Stromal cell of bone marrow (primary cell): Measurements from ENCODE around the gene MRTFA.
A peak's percentile ranks its signal among the peaks of the same experiment; 100 is the strongest.
"Not testable (repeated sequence)": the region's sequence is repeated elsewhere in the genome, so short reads cannot be mapped to it uniquely, and the experiment has no call there.

Source experiments
- DNase-seq: peaks from one replicate; pipeline ENCODE4 v3.0.0-alpha.2; 2012; ENCODE audit warnings: low read depth

Gene MRTFA

GRCh38 chr22:40394607-40395006 lies 241.9 kb downstream of the MRTFA start:
- DNase-seq, result no peak

DNA sequence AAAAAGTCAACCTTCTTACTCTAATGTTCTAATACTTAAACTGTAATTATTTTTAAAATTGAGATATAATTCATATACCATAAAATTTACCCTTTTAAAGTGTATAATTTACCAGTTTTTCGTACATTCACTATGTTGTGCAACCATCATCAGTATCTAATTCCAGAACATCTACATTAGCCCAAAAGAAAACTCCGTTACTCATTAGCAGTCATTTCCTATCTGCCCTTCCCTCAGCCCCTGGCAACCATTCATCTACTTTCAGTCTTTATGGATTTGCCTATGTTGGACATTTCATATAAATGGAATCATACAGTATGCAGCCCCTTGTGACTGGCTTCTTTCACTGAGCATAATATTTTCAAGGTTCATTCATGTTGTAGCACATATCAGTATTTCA lies 243.9 kb downstream of the MRTFA start:
- DNase-seq, result no peak

- no peak for DNase-seq
Measured at GRCh38 chr22:40391417-40391816, 245.1 kb downstream of the MRTFA start.

DNA sequence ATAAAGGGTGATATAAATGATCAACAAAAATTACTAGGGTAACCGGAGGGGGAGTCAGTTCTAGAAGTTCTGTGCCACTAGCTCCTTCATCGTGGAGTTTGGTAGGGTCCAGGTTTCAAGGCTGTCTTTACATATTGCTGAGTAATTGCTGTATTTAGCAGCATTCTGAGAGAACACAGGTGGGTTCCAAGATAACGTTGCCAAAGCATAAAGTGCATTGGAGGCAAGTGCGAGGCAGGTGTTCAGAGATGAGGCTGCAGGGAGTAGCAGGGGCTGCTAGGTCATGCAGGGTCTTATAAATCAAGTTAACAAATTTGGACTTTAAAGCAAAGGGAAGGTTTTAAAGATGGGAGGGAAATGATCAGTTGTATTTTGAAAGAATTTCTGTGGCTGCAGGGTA lies 248.3 kb downstream of the MRTFA start:
- no peak for DNase-seq

- no peak for DNase-seq
Measured at GRCh38 chr22:40387746-40388145, 248.8 kb downstream of the MRTFA start.

DNA sequence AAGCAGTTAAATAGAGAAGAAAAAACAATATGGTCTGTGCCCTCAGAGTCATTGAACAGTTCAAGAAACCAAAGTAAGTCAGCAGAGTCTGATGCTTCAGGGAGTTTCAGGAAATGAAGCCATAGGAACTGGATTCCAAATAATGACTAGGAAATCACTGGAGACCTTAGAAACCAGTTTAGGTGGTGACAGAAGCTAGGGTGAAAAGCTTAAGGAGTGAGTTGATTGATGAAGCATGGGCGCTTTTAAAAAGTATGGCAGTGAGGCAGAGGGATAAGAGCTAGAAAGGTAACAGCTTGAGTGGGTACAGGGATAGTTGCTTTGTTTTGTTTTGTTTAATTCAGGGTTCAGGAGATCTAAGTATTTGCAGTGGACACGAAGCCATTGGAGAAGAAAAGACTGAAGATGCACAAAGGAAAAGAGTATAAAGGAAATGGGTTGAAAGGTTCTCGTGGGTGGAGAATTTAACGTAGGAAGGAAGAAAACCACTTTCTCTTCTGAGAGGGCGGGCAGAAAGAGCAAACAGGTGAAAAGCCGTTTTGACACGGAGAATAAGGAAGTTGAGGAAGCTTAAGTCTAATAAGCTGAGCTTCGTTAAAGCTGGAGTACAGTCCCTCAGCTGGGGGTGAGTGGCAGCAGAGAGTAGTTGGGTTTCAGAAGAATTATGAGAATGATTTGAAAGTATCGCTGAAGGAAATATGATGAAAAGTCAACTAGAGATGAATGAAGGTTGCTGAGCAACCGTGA lies 251.3 kb downstream of the MRTFA start:
- DNase-seq, result peak; percentile 17

DNA sequence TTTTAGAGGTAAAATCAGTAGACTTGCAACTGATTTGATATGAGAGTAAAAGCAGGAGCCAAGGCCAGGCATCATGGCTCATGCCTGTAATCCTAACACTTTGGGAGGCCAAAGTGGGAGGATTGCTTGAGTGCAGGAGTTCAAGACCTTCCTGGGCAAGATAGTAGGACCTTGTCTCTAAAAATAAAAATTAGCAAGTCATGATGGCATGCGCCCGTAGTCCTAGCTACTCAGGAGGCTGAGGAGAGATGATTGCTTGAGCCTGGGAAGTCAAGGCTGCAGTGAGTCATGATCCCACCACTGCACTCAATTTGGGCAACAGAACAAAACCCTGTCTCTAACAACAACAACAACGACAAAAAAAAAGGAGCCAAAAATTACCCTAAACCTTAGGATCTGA lies 252.6 kb downstream of the MRTFA start:
- DNase-seq, result peak; percentile 57

GRCh38 chr22:40381461-40381860 lies 255.1 kb downstream of the MRTFA start:
- DNase-seq, result no peak

GRCh38 chr22:40378448-40378847 lies 258.1 kb downstream of the MRTFA start:
- DNase-seq, result not testable (repeated sequence)

DNA sequence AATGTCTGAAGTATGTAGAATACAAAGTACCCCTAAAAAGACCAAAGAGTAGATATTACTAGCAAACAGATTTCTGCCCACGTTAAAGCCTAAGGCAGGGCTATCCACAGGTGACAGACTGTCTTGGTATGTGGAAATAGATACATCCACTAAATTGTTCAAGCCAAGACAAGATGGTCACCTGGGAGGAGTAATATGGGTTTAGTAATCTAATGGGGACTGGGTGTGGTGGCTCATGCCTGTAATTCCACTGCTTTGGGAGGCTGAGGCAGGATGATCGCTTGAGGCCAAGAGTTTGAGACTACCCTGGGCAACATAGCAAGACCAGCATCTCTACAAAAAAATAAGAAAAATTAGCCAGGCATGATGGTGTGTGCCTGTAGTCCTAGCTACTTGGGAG lies 258.6 kb downstream of the MRTFA start:
- DNase-seq, result no peak

GRCh38 chr22:40376149-40376548 lies 260.4 kb downstream of the MRTFA start:
- DNase-seq, result no peak

- DNase-seq, result no peak
Measured at GRCh38 chr22:40374567-40374966, 262.0 kb downstream of the MRTFA start.

GRCh38 chr22:40368836-40369235 lies 267.7 kb downstream of the MRTFA start:
- DNase-seq, result no peak

- no peak for DNase-seq
Measured at GRCh38 chr22:40368016-40368415, 268.5 kb downstream of the MRTFA start.

DNA sequence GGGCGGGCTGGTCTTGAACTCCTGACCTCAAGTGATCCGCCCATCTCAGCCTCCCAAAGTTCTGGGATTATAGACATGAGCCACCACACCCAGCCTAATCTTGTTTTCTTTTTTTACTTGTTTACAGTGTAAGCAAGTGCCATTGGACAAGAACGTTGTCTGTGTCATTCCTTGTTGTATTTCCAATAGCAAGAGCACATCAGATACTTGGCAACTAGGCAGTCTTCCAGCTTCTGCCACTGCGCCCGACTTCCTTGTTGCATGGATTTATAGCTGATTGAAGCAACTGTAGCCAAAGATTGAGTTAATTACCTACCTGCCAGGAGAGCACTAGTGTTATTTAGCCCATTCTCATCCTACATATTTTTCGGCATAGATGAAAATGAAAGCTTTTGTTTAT lies 269.2 kb downstream of the MRTFA start:
- no peak for DNase-seq

DNA sequence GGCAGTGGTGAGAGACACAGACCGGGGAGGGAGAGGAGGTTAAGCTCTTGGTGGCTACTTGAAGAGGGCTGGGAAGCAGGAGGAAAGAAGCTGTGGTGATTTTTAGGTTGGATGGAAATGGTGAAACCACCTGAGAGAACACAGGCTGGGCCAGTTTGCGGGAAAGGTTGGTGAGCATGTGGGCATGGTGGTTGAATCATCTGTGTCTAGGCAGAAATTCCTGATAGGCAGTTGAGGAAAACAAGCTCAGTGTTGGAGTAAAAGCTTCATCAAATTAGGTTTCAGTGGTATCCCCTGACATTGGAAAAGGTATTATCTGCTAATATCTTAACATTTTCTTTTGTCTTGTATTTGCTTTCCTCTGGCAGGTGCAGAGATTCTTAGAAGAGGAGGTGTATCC lies 270.5 kb downstream of the MRTFA start:
- no peak for DNase-seq

DNA sequence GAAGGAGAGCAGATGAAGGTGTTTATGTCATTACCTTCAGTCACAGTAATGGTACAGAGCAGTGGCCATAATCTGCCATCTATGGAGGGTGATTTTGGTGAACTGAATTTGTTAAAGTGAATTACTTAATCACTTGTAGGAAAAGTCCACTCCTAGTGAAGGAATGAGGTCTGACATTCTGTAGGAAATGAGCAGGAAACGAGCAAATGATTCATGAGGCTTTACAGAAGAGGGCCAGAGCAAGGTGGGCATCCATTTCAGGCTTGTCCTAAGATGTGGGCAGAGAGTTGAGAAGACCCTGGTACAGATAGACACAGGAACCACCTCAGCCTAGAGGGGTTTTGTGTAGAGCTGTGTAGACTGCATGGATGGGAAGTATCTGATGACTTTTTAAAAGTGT lies 272.1 kb downstream of the MRTFA start:
- DNase-seq, result no peak

- DNase-seq, result no peak
Measured at GRCh38 chr22:40363059-40363458, 273.5 kb downstream of the MRTFA start.

DNA sequence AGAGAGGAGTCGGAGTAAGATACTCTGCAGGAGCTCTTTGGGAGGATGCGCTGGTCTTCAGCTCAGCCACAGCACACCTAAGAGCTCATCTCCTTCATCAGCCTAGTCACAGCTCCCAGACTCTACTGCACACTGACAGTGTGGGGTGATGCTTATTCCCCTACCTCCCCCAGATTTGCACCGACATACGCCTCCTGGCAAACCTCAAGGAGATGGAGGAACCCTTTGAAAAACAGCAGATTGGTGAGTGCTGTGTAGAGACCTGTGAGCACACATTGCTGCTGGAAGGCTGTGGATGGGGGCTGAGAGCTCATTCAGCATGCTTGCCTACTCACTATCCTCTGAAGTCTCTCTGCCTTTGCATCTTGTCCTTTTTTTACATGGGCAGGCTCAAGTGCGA lies 275.4 kb downstream of the MRTFA start:
- no peak for DNase-seq
